ENCODE data around the gene LRIT1.

The LRIT1 gene

GRCh38 chr10:84248794-84249193 is 7.4 kb upstream of the LRIT1 start:
- DNase-seq: no peak

- DNase-seq: no peak
These were observed 6.2 kb upstream of the LRIT1 start for GRCh38 chr10:84247496-84247895.

- no peak for DNase-seq
These were observed 3.4 kb upstream of the LRIT1 start, which contains the start of gene RGR for GRCh38 chr10:84244651-84245270. TSS of gene RGR (plus strand) at chr10:84245053. CDS start at chr10:84245091, 38 bp downstream.

- DNase-seq: no peak
These were observed 2.4 kb upstream of the LRIT1 start for GRCh38 chr10:84243759-84244158.

GRCh38 chr10:84238909-84239308 is 2.4 kb downstream of the LRIT1 start:
- no peak for DNase-seq

- no peak for DNase-seq
These were observed 3.9 kb downstream of the LRIT1 start for GRCh38 chr10:84237199-84238051.

- DNase-seq: no peak
These were observed 4.5 kb downstream of the LRIT1 start for GRCh38 chr10:84236807-84237198.

GRCh38 chr10:84235096-84235495 is 6.2 kb downstream of the LRIT1 start:
- no peak for DNase-seq

GRCh38 chr10:84234479-84234878 is 6.9 kb downstream of the LRIT1 start:
- no peak for DNase-seq

- no peak for DNase-seq
These were observed 7.4 kb downstream of the LRIT1 start for GRCh38 chr10:84233940-84234339.

GRCh38 chr10:84232376-84232775 is 9.0 kb downstream of the LRIT1 start:
- no peak for DNase-seq

GRCh38 chr10:84230359-84230758 is 11.0 kb downstream of the LRIT1 start:
- no peak for DNase-seq

GRCh38 chr10:84227810-84228209 is 13.5 kb downstream of the LRIT1 start:
- no peak for DNase-seq

- no peak for DNase-seq
These were observed 14.7 kb downstream of the LRIT1 start for GRCh38 chr10:84226616-84227015.

GRCh38 chr10:84225427-84226173 is 15.7 kb downstream of the LRIT1 start, which contains the start of gene LRIT2:
TSS of gene LRIT2 (minus strand) at chr10:84225544. CDS start at chr10:84225520, 24 bp downstream.
- DNase-seq: no peak

- no peak for DNase-seq
These were observed 16.8 kb downstream of the LRIT1 start for GRCh38 chr10:84224411-84225028.

GRCh38 chr10:84221916-84222315 is 19.4 kb downstream of the LRIT1 start:
- DNase-seq: no peak

- DNase-seq: no peak
These were observed 23.6 kb downstream of the LRIT1 start for GRCh38 chr10:84217746-84218145.

GRCh38 chr10:84216834-84217233 is 24.5 kb downstream of the LRIT1 start:
- no peak for DNase-seq

GRCh38 chr10:84214612-84215235 is 26.6 kb downstream of the LRIT1 start:
- peak in 1 of 4 experiments; percentile 8 for DNase-seq

GRCh38 chr10:84214046-84214572 is 27.2 kb downstream of the LRIT1 start:
- no peak for DNase-seq

- no peak for DNase-seq
These were observed 28.3 kb downstream of the LRIT1 start for GRCh38 chr10:84213076-84213475.
